BE2C (cell line): ENCODE measurements around the gene NDUFA6.

Source experiments
- DNase-seq: peaks from one replicate; pipeline ENCODE4 v3.0.0-alpha.2; 2020
- H3K27me3 ChIP-seq: fragments of 250-450 bp; sonication (Bioruptor Pico); 2 replicates; pipeline ENCODE4 v1.5.1; 2020; ENCODE audit warnings: mild to moderate bottlenecking
- H3K36me3 ChIP-seq: fragments of 250-450 bp; sonication (Bioruptor Pico); 2 replicates; pipeline ENCODE4 v1.5.1; 2020; ENCODE audit warnings: mild to moderate bottlenecking
- H3K4me1 ChIP-seq: fragments of 250-450 bp; sonication (Bioruptor Pico); 2 replicates; pipeline ENCODE4 v1.5.1; 2020
- H3K4me3 ChIP-seq: 2 replicates; pipeline ENCODE4 v1.5.1; 2011; ENCODE audit warnings: low read depth, low read length
- H3K9me3 ChIP-seq: fragments of 250-450 bp; sonication (Bioruptor Pico); 2 replicates; pipeline ENCODE4 v1.5.1; 2020
- TF ChIP-seq, protein P1 (sequence below): IDR thresholded peaks from 2 replicates; pipeline ENCODE4 v1.5.1; 2012; ENCODE audit warnings: mild to moderate bottlenecking, low read depth, low read length

NDUFA6 gene

DNA sequence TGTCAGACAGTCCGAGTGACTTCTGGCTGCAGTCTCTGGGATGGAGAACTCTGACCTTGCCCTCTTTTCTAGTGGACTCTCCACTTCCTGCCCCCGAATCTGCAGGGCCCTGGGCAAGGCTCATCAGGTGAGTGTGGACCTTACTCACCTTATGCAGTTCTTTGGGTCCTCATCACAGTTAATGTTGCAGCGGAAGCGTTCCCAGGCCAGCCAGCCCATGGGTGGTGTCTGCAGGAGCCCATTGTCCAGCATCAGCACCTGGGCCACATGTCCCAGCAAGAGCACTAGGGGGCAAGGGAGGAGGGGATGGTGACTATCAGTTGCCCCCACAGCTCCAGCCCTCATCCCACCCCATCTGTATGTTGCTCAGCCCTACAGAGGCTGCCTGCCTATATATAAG lies 22.3 kb downstream of the NDUFA6 start:
- Histone ChIP-seq H3K36me3 (peaks cover 7% of the 10 kb centered on the region), H3K4me1 (peaks cover 3% of the 10 kb centered on the region; the same call in 1 of the 2 replicates), H3K27me3 (no peaks in the 10 kb centered on the region), H3K4me3 (no peak overlapping the region), H3K9me3 (no peaks in the 10 kb centered on the region)
- TF ChIP-seq, protein P1, sequence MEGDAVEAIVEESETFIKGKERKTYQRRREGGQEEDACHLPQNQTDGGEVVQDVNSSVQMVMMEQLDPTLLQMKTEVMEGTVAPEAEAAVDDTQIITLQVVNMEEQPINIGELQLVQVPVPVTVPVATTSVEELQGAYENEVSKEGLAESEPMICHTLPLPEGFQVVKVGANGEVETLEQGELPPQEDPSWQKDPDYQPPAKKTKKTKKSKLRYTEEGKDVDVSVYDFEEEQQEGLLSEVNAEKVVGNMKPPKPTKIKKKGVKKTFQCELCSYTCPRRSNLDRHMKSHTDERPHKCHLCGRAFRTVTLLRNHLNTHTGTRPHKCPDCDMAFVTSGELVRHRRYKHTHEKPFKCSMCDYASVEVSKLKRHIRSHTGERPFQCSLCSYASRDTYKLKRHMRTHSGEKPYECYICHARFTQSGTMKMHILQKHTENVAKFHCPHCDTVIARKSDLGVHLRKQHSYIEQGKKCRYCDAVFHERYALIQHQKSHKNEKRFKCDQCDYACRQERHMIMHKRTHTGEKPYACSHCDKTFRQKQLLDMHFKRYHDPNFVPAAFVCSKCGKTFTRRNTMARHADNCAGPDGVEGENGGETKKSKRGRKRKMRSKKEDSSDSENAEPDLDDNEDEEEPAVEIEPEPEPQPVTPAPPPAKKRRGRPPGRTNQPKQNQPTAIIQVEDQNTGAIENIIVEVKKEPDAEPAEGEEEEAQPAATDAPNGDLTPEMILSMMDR: no peak
- no peak for DNase-seq

DNA sequence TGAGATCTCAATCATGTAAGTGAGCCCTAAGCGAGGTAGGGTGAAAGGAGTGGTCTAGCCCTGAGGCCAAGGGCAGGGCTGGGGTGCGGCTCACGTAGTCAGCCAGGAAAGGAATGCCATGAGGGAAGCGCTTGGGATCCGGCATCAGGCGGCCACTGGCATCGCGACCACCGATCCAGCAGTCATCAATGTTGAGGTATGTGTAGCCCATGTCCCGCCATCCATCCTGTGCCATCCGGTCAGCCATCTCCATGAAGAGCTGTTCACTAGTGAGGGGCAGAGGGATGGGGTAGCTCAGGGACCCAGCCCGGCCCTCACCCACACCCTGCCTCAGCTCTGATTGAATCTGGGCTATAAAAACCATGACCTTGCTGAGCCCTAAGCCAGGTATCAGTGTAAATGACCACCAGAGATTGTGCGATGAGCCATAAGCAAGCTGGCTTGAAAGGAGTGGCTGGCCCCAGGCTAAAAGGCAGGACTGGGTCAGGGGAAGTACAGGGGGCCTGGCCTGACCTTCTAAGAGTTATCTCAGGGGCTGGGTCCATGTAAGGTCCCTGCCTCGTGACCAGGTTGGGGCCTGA lies 22.8 kb downstream of the NDUFA6 start:
- DNase-seq: no peak
- Histone ChIP-seq H3K4me1 (peaks cover 3% of the 10 kb centered on the region; the same call in 1 of the 2 replicates), H3K9me3 (no peaks in the 10 kb centered on the region), H3K36me3 (peaks cover 7% of the 10 kb centered on the region), H3K4me3 (no peak overlapping the region), H3K27me3 (no peaks in the 10 kb centered on the region)
- TF ChIP-seq, protein P1: no peak

DNA sequence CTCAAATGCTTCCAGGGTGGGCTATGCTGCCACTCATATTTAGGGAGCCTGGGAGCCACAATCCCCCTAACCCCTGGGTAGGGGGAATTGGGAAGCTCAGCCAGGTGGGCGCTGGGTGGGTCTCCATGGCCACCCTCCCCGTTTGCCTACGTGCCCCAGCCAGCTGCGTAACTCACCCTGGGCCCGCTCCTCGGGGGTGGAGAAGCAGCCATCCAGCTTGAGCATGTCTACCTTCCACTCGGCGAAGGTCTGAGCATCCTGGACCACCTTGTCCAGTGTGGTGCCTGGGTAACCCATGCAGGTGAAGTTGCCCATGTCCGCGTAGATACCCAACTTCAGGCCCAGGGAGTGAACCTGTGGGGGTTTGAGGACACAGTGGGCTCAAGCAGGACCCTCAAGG lies 23.6 kb downstream of the NDUFA6 start:
- H3K36me3 ChIP-seq: peaks cover 7% of the 10 kb centered on the region
- TF ChIP-seq, protein P1: no peak

DNA sequence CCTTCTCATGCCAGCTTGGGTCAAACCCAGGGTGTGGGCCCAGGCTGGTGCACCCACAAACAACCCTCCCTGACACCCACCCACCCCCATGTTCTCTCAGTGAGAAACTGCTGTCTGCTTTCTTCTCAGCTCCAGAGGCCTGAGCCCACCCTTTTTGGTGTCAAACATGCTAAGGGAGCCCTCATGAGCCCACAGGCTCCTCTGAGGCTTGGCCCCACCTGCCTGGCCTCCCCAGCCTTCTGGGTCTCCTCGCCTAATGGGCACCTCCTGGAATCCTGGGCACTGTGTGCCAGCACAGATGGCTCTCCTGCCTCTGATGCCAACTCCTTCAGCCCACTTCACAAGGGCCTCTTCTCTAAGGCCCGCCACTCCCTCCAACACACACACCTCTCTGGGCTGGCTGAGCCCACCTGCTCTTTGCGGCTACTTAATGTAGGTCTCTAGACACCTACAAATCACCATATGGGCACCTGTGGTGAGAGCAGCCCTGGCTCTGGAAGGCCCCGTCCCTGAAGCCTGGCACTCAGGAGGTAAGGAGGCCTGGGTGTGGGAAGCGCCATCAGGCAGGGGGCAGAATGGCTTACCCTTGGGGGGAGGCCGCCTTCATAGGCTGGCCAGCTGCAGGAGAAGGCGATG lies 24.3 kb downstream of the NDUFA6 start:
- H3K4me1 ChIP-seq: peaks cover 3% of the 10 kb centered on the region; the same call in 1 of the 2 replicates
- no peak for DNase-seq
- peaks cover 7% of the 10 kb centered on the region for H3K36me3 ChIP-seq
- no peaks in the 10 kb centered on the region for H3K27me3 ChIP-seq
- no peak overlapping the region for H3K4me3 ChIP-seq
- no peaks in the 10 kb centered on the region for H3K9me3 ChIP-seq
- TF ChIP-seq, protein P1: no peak

More for the DNA sequence above, 23.6 kb downstream of the NDUFA6 start:
- Histone ChIP-seq H3K4me1 (peaks cover 3% of the 10 kb centered on the region; the same call in 1 of the 2 replicates), H3K27me3 (no peaks in the 10 kb centered on the region), H3K4me3 (no peak overlapping the region), H3K9me3 (no peaks in the 10 kb centered on the region)
- DNase-seq: no peak

DNA sequence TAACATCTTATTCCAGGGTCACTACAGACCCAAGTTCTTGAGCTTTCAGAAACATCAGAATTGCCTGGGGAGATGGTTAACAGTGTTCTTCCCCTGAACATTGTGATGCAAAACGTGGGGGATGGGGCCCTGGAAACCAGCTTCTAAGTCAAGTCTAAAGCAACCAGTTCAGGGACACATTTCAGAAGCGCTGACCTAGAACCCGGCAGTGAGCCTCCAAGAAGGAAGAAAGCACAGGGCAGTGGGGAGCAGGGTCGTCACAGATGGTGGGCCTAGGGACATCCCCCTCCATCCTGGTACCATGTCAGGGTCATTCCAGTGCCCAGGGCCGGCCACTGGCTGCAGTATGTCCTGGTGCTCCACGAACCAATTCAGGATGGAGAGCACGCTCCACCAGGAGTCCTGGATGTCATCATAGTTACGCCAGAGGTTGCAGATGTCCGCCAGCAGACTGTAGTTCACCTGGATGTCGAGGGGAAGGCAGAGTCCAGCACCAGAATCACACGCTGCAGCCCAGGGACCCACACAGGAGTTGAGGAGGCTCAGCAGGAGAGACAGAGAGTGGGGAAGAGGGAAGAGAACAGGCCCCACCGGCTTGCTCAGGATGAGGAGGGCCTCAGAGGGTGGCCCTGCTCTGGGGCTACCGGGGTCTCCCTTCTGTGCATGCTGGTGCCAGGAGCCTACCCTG lies 25.0 kb downstream of the NDUFA6 start:
- no peak for DNase-seq
- no peaks in the 10 kb centered on the region for H3K27me3 ChIP-seq
- H3K36me3 ChIP-seq: peaks cover 7% of the 10 kb centered on the region
- H3K4me3 ChIP-seq: no peak overlapping the region
- H3K4me1 ChIP-seq: no peaks in the 10 kb centered on the region; the same call in 1 of the 2 replicates
- no peaks in the 10 kb centered on the region for H3K9me3 ChIP-seq
- TF ChIP-seq, protein P1: no peak

DNA sequence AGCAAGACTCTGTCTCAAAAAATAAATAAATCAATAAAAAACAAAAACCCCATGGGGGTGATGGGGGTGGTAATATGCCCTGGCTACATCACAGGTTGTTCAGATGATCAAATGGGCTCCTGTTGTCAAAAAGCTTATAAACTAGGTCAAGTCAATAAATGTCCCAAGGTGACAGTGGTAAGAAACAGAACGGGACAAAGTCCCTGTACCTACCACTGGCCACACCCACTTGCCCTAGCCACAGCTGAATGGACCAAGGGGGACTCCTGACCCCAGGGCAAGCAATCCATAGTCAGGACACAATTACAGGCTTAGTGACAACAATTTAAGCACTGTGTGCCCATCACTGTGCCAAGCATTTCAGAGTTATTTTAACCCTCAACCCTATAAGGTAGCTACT lies 25.9 kb downstream of the NDUFA6 start:
- no peak for DNase-seq
- Histone ChIP-seq H3K4me1 (no peaks in the 10 kb centered on the region), H3K9me3 (no peaks in the 10 kb centered on the region), H3K36me3 (peaks cover 9% of the 10 kb centered on the region), H3K4me3 (no peak overlapping the region), H3K27me3 (no peaks in the 10 kb centered on the region)
- TF ChIP-seq, protein P1: no peak
